Measurements from ENCODE around the gene FLYWCH1. TPM values are rescaled to one million over a fixed set of nuclear protein-coding genes. Genes with fewer than 3 reads are reported as not detected.
A peak's percentile ranks its signal among the peaks of the same experiment; 100 is the strongest.
"Not testable (repeated sequence)": the region's sequence is repeated elsewhere in the genome, so short reads cannot be mapped to it uniquely, and the experiment has no call there.

Gene FLYWCH1
- polyA plus RNA-seq, 5 donors, result 14.7 to 41.5 (median 20.0) TPM

GRCh38 chr16:2924901-2925755 lies 13.4 kb downstream of the FLYWCH1 start:
- DNase-seq, result no peak

- no peak for DNase-seq
Measured at GRCh38 chr16:2925951-2926649, 14.4 kb downstream of the FLYWCH1 start.

GRCh38 chr16:2926650-2926999 lies 14.9 kb downstream of the FLYWCH1 start:
- no peak for DNase-seq

- peak; percentile 72 to 76 for DNase-seq
Measured at GRCh38 chr16:2927010-2927646, 15.4 kb downstream of the FLYWCH1 start.

- DNase-seq, result not testable (repeated sequence)
Measured at GRCh38 chr16:2928151-2928550, 16.4 kb downstream of the FLYWCH1 start.

- DNase-seq, result no peak
Measured at GRCh38 chr16:2928796-2929195, 17.1 kb downstream of the FLYWCH1 start.

GRCh38 chr16:2929693-2930092 lies 18.0 kb downstream of the FLYWCH1 start:
- DNase-seq, result no peak

- no peak for DNase-seq
Measured at GRCh38 chr16:2930236-2930635, 18.5 kb downstream of the FLYWCH1 start.

GRCh38 chr16:2931231-2931914 lies 19.6 kb downstream of the FLYWCH1 start:
- not testable (repeated sequence) for DNase-seq

GRCh38 chr16:2933136-2933535 lies 21.4 kb downstream of the FLYWCH1 start:
- DNase-seq, result no peak

GRCh38 chr16:2933701-2934100 lies 22.0 kb downstream of the FLYWCH1 start:
- DNase-seq, result no peak

- no peak for DNase-seq
Measured at GRCh38 chr16:2934450-2934849, 22.7 kb downstream of the FLYWCH1 start.

GRCh38 chr16:2936436-2937011 lies 24.8 kb downstream of the FLYWCH1 start:
- no peak for DNase-seq

GRCh38 chr16:2937170-2937569 lies 25.4 kb downstream of the FLYWCH1 start:
- no peak for DNase-seq

- DNase-seq, result no peak
Measured at GRCh38 chr16:2938206-2938605, 26.5 kb downstream of the FLYWCH1 start.

GRCh38 chr16:2939968-2940367 lies 28.2 kb downstream of the FLYWCH1 start:
- DNase-seq, result no peak

- no peak for DNase-seq
Measured at GRCh38 chr16:2942045-2942444, 30.3 kb downstream of the FLYWCH1 start.

- not testable (repeated sequence) for DNase-seq
Measured at GRCh38 chr16:2943716-2944115, 32.0 kb downstream of the FLYWCH1 start.

GRCh38 chr16:2946649-2947048 lies 34.9 kb downstream of the FLYWCH1 start:
- DNase-seq, result no peak

GRCh38 chr16:2948807-2949704 lies 37.3 kb downstream of the FLYWCH1 start:
- DNase-seq, result no peak
